Measurements from ENCODE around the gene HCFC1. TPM values are rescaled to one million over a fixed set of nuclear protein-coding genes. Genes with fewer than 3 reads are reported as not detected.
A peak's percentile ranks its signal among the peaks of the same experiment; 100 is the strongest.

The HCFC1 gene
- polyA plus RNA-seq, 1 donor from 2014 or later, result 12.2 TPM

DNA sequence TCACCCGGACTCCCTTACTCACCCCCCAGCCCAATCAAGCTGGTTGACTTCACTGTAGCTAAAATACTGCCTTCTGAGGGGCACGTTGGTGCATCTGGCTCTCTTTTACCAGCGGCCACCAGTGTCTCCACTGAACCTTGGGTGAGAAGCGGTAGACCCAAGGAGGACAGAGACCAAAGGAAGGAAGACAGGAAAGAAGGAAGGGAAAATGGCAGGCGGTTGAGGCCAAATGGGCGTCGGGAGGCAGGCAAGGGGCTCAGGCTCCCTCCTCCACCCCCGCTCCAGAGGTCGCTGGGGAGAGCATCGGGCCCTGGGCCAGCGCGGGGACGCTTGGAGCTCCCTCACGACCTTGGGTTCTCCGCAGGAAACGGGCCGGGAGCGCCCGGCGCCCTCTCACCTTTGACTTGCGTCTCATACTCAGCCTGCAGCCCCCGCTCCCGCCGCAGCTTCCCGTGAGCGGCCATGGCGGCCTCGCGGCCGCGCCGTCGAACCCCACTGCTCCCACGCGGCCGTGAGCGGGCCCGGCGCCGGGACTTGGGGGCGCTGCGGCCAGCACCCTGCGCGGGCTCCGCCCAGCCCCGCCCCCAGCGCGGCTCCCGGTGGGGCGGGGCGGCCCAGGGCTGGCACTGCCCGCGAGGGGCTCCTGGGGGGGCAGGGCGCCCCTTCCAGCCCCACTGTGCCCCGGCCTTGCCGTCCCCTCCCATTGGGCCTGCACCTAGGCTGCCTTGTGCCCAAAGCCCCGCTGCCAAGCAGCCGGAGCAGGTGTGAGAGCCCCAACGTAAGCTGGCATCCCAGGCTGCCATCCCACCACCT lies 45.7 kb downstream of the HCFC1 start, which contains the start of gene ARHGAP4:
ARHGAP4 (minus strand) TSS at position 526 of the 813 bp plus-strand sequence; CDS start at position 464, 62 bp downstream.
- H3K9me3 Mint-ChIP-seq, result no peaks in the 10 kb centered on the region
- H3K36me3 Mint-ChIP-seq, result no peaks in the 10 kb centered on the region
- H3K4me3 Mint-ChIP-seq, result peak within 1 kb of the TSS; percentile 93 to 98 (median 95)
- H3K4me1 Mint-ChIP-seq, result peaks cover 29 to 37% (median 36%) of the 10 kb centered on the region in 3 donors
- peaks cover 4% of the 10 kb centered on the region for H3K27me3 Mint-ChIP-seq
- peak within 1 kb of the TSS; percentile 99 for H3K27ac Mint-ChIP-seq

DNA sequence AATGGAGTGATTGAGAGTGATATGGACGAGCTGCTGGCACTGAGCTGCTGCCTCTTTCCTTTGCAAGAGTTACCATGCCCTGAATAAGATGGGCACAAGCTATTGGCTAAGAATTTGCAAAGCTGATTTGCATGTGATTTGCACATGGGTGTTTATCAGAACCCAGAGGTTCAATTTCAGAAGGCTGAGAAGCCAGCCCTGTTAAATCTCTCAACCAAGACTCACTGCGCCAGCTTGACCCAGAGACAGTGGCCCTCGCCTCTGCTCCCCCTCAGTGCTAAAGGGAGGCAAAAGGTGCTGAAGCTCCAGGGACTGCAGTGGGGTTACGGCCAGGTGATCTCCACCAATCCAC lies 46.3 kb downstream of the HCFC1 start:
- Mint-ChIP-seq H3K27ac (peak overlapping the region; percentile 97 to 99 (median 98)), H3K27me3 (peaks cover 4% of the 10 kb centered on the region), H3K36me3 (no peaks in the 10 kb centered on the region), H3K9me3 (no peaks in the 10 kb centered on the region), H3K4me1 (peaks cover 29 to 37% (median 35%) of the 10 kb centered on the region in 3 donors), H3K4me3 (peak overlapping the region; percentile 93 to 95 (median 94))

DNA sequence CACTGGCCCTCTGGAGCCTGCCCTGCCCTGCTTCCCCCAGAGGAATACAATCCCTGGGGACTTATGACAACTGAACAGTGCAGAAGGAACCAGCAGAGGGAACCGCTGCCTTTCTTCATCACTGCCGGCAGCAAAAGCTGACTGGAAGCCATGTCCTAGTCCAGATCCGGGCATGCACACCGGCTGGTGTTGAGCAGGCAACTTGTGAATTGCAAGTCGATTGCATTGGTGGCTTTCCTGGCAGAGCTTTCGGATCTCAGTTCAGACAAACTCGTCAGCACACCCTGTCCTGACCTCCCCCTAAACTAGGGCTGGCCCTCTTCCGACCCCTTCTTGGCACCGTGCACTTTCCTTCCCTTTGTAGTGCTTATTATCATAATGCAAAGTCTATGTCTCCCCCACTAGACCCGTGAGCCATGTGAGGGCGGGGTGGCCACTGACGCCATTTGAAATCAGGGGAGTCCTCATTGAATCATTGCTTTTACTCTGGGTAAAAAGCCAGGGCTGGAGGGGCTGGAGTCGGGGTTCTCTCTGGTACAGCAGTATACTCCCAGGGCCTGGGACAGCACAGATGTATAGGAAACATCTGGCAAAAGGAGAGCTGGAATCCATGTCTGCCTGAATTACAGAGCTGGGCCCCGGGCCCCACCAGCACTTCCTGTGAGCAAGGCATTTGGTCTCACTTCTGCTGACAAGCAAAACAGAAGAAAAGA lies 47.3 kb downstream of the HCFC1 start:
- H3K36me3 Mint-ChIP-seq, result no peaks in the 10 kb centered on the region
- peak overlapping the region; percentile 93 to 95 (median 94) for H3K4me3 Mint-ChIP-seq
- H3K9me3 Mint-ChIP-seq, result no peaks in the 10 kb centered on the region
- peaks cover 4% of the 10 kb centered on the region for H3K27me3 Mint-ChIP-seq
- peak overlapping the region; percentile 97 to 99 (median 98) for H3K27ac Mint-ChIP-seq
- peaks cover 29 to 36% (median 34%) of the 10 kb centered on the region in 3 donors for H3K4me1 Mint-ChIP-seq

DNA sequence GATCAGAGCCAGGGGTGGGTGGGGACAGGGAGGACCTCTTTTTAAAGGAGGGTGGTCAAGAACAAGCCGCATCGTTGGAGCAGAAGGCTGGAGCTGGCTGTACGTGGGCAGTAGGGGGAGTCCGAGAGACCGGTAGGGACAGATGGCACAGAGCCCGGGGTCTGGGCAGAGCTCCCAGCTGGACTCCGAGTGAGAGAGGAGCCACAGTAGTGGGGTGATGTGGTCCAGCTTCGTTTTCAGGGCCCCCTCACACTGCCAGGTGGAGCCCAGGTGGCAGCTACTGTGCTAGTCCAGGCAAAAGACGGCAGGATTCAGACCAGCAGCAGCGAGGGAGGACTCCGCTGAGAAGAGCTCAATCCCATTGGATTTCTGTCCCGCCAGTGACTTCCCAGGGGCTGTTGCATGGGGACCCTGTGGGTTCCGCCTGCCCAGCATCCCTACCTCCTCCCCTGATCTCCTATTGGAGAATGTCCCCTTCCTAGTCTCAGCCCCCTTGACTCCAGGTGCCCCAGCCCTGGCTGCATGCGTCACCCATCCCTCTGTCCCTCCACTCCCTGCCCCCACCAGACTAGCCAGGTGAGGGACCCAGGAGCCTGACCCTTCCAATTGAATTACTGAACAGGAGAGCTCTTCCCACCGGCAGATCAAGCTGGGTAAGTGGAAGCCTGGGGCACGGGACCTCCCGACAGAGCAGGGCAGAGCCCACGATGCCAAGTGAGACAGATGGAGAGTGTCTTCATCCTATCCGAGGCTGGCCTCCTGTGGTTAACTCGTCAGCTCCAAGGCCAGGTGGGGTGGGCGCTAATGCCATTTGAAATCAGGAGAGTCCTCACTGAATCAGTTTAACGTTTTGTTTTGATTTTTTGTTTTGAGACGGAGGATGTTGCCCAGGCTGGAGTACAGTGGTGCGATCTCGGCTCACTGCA lies 48.4 kb downstream of the HCFC1 start:
- peaks cover 2% of the 10 kb centered on the region for H3K36me3 Mint-ChIP-seq
- H3K27me3 Mint-ChIP-seq, result peaks cover 4% of the 10 kb centered on the region
- peak overlapping the region; percentile 97 to 99 (median 98) for H3K27ac Mint-ChIP-seq
- peaks cover 24 to 29% (median 28%) of the 10 kb centered on the region in 3 donors for H3K4me1 Mint-ChIP-seq
- peak overlapping the region; percentile 89 to 95 (median 94) for H3K4me3 Mint-ChIP-seq
- H3K9me3 Mint-ChIP-seq, result no peaks in the 10 kb centered on the region

DNA sequence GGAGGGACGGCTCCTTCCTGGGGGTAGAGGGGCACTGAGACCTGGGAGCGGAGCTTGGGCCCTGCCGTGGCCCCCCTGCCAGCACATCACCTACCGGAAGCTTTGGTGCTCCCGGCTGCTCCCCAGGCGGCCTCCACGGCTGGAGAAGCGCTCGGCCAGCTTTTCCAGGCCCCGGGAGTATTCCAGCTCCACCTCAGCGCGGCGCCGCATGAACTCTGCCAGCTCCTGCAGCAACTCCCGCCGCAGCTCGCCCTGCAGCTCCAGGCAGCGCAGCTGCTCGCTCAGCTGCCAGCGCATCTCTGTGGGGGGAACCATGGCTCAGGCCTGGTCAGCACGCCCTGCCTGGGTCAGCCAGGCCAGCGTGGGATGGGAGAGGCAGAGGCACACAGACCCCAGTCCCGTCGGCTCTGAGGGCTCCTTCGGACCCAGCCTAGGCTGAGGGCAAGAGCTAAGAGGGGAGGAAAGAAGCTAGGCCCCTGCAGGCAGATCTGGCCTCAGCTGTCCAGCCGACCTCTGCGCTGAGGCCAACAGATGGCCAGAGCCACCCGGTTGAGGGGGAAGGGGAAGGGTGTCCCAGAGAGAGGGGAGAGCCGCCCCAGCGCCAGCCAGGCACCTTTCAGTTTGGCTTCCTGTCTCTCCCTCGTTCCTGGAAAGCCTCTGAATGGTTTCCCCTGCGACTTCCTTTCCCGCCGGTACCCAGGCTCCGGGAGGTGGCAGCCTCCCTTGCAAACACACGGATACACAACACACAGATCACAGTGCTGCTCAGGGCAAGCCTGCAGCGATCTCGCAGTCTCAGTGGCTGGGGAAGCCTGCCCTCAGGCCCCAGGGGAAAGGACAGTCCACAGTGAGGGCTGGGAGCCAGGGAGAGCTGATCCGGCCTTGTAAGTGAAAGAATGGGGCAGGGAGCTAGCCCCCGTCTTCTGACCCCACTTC lies 49.8 kb downstream of the HCFC1 start:
- Mint-ChIP-seq H3K27me3 (peaks cover 4% of the 10 kb centered on the region), H3K4me1 (peaks cover 20 to 25% (median 23%) of the 10 kb centered on the region in 3 donors), H3K27ac (no peak overlapping the region), H3K36me3 (peaks cover 2% of the 10 kb centered on the region), H3K9me3 (no peaks in the 10 kb centered on the region), H3K4me3 (peak overlapping the region in 2 of 4 donors; percentile 64 to 82)

DNA sequence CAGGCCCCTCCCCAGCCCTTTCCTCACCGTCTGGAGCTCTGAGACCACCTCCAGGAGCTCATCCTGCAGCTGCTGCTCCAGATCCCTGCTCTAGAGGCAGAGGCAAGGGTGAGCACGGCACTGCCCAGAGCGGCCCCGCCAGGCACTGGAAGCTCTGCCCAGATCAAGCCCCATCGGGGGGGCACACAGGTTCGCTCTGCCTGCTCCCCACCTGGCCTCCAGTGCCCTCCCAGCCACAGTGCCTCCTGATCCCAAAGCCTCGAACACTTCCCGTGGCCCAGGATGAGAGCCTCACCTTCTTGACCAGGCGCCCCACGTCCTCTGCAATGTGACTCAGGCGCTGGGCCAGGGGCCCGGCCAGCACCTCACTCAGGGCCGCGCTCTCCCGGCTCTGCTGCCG lies 50.5 kb downstream of the HCFC1 start:
- H3K36me3 Mint-ChIP-seq, result peaks cover 2% of the 10 kb centered on the region
- H3K4me1 Mint-ChIP-seq, result peaks cover 18 to 24% (median 23%) of the 10 kb centered on the region in 3 donors
- no peaks in the 10 kb centered on the region for H3K9me3 Mint-ChIP-seq
- H3K27ac Mint-ChIP-seq, result no peak overlapping the region
- no peak overlapping the region for H3K4me3 Mint-ChIP-seq
- peaks cover 6% of the 10 kb centered on the region for H3K27me3 Mint-ChIP-seq

DNA sequence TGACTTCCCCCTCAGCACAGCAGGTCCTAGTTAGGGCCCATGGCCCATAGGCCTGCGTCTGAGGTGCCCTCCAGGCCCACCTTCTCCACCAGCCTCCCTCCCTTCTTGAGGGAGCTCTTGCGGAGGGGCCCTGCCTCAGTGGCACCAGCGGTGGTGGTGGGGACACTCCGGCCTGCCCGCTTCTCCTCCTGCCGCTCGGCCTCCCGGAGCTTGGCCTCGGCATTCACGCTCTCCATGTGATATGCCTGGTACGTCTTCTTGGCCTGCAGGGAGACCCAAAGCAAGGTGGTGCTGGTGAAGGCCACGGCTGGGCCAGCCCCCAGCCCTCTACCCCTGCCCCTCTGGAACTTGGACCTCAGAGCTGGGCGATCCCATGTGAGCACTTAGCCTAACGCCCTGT lies 51.1 kb downstream of the HCFC1 start:
- Mint-ChIP-seq H3K36me3 (peaks cover 2% of the 10 kb centered on the region), H3K9me3 (no peaks in the 10 kb centered on the region), H3K27ac (no peak overlapping the region), H3K4me1 (peaks cover 17 to 23% (median 21%) of the 10 kb centered on the region in 3 donors), H3K4me3 (no peak overlapping the region), H3K27me3 (peaks cover 6% of the 10 kb centered on the region)

DNA sequence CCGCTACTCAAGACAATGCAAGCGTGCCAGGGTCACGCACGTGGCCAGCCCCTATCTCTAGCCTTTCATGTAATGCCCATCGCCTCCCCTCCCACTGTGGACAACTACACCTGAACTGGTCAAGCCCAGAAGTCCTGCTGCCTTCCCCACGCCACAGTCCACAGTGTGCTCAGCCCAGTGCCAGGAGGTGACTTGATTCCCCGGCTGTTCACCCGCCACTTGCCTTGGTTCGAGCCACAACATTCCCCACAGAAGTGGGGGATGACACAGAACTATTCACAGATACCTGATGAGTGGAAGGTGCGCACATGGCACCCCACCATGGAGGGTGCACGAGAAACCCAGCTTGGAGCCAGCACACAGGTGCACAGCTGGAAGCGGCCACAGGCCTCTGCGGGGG lies 52.3 kb downstream of the HCFC1 start:
- Mint-ChIP-seq H3K27ac (peak overlapping the region in 1 of 3 donors; percentile 23), H3K4me1 (peaks cover 6 to 11% (median 9%) of the 10 kb centered on the region in 3 donors), H3K4me3 (no peak overlapping the region), H3K9me3 (no peaks in the 10 kb centered on the region), H3K27me3 (peaks cover 5% of the 10 kb centered on the region), H3K36me3 (peaks cover 2% of the 10 kb centered on the region)

DNA sequence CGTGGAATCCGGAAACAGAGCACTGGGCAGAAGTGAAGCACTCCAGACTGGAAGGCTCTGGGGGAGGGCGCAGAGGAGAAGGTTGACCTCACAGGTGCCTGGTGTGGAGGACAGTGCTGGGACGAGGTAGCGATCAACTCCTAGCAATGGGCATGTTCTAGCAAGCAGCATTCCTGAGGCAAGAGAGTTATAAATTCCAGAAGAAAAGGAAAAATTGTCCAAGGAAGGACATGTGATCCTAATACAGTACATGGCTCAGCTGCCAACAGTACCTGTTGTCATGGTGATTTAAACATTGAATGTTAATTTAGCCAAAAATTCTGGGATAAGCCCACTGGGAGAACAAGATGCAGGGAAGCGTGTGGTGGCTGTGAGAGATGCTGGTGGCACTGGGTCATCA lies 53.7 kb downstream of the HCFC1 start:
- no peak overlapping the region for H3K4me3 Mint-ChIP-seq
- H3K36me3 Mint-ChIP-seq, result peaks cover 2% of the 10 kb centered on the region
- peaks cover 4% of the 10 kb centered on the region for H3K27me3 Mint-ChIP-seq
- no peaks in the 10 kb centered on the region for H3K9me3 Mint-ChIP-seq
- peaks cover 0 to 4% (median 4%) of the 10 kb centered on the region in 3 donors for H3K4me1 Mint-ChIP-seq
- H3K27ac Mint-ChIP-seq, result no peak overlapping the region

DNA sequence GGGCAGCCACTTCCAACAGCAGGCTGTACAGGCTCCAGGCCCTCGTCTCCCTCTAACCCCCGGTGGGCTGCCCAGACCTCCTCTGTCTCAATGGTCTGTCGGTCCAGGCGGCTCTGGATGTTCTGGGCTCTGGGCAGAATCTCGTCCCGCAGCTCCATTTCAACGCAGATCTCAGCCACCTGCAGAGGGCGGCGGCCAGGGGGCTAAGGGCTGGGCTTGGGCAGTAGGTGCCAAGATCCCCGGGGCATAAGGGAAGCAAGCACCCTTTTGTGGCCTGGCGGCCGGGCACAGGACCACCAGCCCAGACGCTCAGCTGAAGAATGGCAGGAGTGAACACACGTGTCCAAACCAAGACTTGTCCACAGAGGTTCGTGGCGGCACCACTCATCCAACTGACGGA lies 57.9 kb downstream of the HCFC1 start:
- Mint-ChIP-seq H3K4me3 (no peak overlapping the region), H3K4me1 (no peaks in the 10 kb centered on the region), H3K36me3 (peaks cover 2% of the 10 kb centered on the region), H3K27me3 (peaks cover 2% of the 10 kb centered on the region), H3K9me3 (no peaks in the 10 kb centered on the region), H3K27ac (no peak overlapping the region)

DNA sequence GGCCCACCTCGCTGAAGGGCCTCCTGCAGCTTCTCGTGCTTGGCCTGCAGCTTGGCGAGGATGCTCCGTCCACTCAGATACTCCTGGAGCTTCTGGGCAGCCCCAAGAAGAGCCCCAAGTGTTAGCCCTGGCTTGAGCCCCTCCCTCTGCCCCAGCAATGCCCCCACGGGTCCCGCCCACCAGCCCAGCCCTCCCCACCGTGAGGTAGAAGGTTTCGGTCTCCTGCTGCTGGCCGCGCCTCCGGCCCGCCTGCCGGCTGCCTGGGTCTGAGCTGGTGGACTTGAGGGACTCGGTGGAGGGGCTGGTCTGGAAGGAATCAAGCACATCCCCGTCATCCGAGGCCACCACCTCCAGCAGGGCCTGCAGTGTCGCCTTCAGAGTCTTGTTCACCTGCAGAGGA lies 58.4 kb downstream of the HCFC1 start:
- no peaks in the 10 kb centered on the region for H3K4me1 Mint-ChIP-seq
- H3K36me3 Mint-ChIP-seq, result peaks cover 2% of the 10 kb centered on the region
- H3K27me3 Mint-ChIP-seq, result peaks cover 2% of the 10 kb centered on the region
- no peak overlapping the region for H3K27ac Mint-ChIP-seq
- no peaks in the 10 kb centered on the region for H3K9me3 Mint-ChIP-seq
- no peak overlapping the region for H3K4me3 Mint-ChIP-seq

DNA sequence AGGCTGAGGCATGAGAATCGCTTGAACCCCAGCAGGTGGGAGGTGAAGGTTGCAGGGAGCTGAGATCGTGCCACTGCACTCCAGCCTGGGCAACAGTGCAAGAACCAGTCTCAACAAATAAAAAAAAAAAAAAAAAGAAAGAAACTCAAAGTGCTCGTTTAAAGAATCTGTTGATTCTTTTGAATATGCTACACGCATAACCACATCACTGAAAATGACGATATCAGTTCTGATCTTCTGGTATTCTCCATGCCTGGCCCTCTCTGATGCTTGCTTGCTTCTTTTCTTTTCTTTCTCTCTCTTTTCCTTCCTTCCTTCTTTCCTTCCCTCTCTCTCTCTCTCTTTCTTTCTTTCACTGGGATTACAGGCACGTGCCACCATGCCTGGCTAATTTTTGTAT lies 59.8 kb downstream of the HCFC1 start:
- Mint-ChIP-seq H3K27ac (no peak overlapping the region), H3K4me1 (no peaks in the 10 kb centered on the region), H3K27me3 (peaks cover 2% of the 10 kb centered on the region), H3K36me3 (peaks cover 2% of the 10 kb centered on the region), H3K4me3 (no peak overlapping the region), H3K9me3 (no peaks in the 10 kb centered on the region)

DNA sequence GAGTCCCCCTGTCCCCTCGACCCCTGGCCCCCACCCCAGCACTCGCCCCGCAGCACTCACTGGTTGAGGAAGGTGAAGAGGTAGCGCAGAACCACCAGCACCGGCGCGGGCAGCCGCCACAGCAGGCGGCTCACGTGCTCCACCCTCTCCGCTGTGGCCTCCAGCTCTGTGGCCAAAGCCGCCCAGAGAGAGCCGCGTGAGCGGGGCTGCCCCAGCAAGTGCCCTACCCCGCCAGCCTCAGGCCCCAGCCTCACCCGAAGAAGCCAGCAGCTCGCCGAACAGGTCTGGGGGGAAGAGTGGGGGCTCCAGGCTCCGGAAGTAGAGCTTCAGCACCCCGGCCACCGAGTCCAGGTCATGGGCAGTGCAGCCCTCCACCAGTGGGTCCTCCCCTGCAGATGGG lies 61.2 kb downstream of the HCFC1 start:
- Mint-ChIP-seq H3K4me3 (no peak overlapping the region), H3K36me3 (peaks cover 2% of the 10 kb centered on the region), H3K9me3 (no peaks in the 10 kb centered on the region), H3K4me1 (peaks cover 0 to 2% (median 2%) of the 10 kb centered on the region in 3 donors), H3K27ac (no peak overlapping the region), H3K27me3 (no peaks in the 10 kb centered on the region)

DNA sequence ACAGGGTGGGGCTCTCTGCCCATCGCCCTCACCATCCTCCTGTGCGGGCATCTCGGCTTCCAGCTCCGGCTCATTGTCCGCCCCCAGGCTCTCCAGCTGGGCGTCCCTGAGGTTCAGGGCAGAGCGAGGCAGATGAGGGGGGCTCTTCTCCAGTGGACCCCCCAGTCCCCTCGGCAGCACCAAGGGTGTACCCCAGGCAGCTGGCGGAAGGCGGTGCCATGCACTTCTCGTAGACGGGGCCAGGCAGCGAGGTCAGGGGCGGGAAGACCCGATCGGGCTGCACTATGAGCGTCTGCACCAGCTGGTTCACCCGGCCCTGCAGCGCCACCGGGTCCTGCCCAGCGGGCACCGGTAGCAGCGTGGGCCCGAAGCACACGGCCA lies 61.6 kb downstream of the HCFC1 start:
- Mint-ChIP-seq H3K27ac (no peak overlapping the region), H3K4me1 (peaks cover 0 to 2% (median 2%) of the 10 kb centered on the region in 3 donors), H3K4me3 (no peak overlapping the region), H3K27me3 (no peaks in the 10 kb centered on the region), H3K36me3 (peaks cover 2% of the 10 kb centered on the region), H3K9me3 (no peaks in the 10 kb centered on the region)

Data from IgD-negative memory B cell (primary cell).